Esophagus squamous epithelium (tissue), 5 donors: ENCODE data around the gene LRRC71. TPM values are rescaled to one million over a fixed set of nuclear protein-coding genes. Genes with fewer than 3 reads are reported as not detected.

Source experiments
- DNase-seq: peaks from one replicate; lab custom pipeline; 2025; lab: John Stamatoyannopoulos, UW
- H3K27ac ChIP-seq, 4 donors: fragments of 200-600 bp; sonication (generic); one replicate each; pipeline ENCODE4 v1.5.1; 2016 to 2019; ENCODE audit warnings: mild to moderate bottlenecking in 1 of 4
- H3K27me3 ChIP-seq, 4 donors: fragments of 200-600 bp; sonication (generic); 1 replicate in 3 of 4; 2 replicates in 1 of 4; pipeline versions ENCODE4 v1.5.1 to v1.6.0; 2017 to 2021; ENCODE audit warnings: antibody characterized with exemption in 1 of 4
- H3K36me3 ChIP-seq, 3 donors: fragments of 200-600 bp; sonication (generic); one replicate each; pipeline ENCODE4 v1.5.1; 2016 to 2019
- H3K4me1 ChIP-seq, 3 donors: fragments of 200-600 bp; sonication (generic); one replicate each; pipeline ENCODE4 v1.5.1; 2017 to 2019
- H3K4me3 ChIP-seq, 4 donors: fragments of 200-600 bp; sonication (generic); 1 replicate in 3 of 4; 2 replicates in 1 of 4; pipeline ENCODE4 v1.5.1; 2016 to 2019; ENCODE audit warnings: mild to moderate bottlenecking in 2 of 4, moderate library complexity in 1 of 4
- H3K9me3 ChIP-seq, 3 donors: fragments of 200-600 bp; sonication (generic); one replicate each; pipeline ENCODE4 v1.5.1; 2016 to 2019
- POLR2A ChIP-seq, 4 donors: fragments of 450-650 bp; IDR thresholded peaks; one replicate each; pipeline ENCODE4 v1.6.1; 2017; ENCODE audit warnings: antibody characterized with exemption in 4 of 4, mild to moderate bottlenecking in 4 of 4, moderate library complexity in 3 of 4
- WGBS, 2 donors: methylation state at CpG; one replicate each; pipeline ENCODE4 v1.1.5; 2018; 5-methylcytosine and 5-hydroxymethylcytosine counted together
- intact Hi-C: fragments of 100-400 bp; cut with DNase I; formaldehyde crosslinking; loops from one replicate; pipeline ENCODE4 v1.15.0; 2022
- total RNA-seq, 4 donors: library from RNA; depleted of rRNA; stranded (reverse); fragments of >200 nt; gene quantifications; one replicate each; pipeline ENCODE4 v1.1.0, GENCODE V29; 2016
- TF ChIP-seq, protein P1 (sequence below), 6 experiments: fragments of 450-650 bp in 4 of 6; fragments of 200-600 bp in 2 of 6; sonication (generic) in 2 of 6; IDR thresholded peaks; one replicate each; pipeline ENCODE4 v1.5.1; 2016 to 2019; ENCODE audit warnings: antibody characterized with exemption in 6 of 6, mild to moderate bottlenecking in 4 of 6, moderate library complexity in 4 of 6
- donor health status: DM: yes; HTN: yes; CAD: no.

The LRRC71 gene
- total RNA-seq = not detected

DNA sequence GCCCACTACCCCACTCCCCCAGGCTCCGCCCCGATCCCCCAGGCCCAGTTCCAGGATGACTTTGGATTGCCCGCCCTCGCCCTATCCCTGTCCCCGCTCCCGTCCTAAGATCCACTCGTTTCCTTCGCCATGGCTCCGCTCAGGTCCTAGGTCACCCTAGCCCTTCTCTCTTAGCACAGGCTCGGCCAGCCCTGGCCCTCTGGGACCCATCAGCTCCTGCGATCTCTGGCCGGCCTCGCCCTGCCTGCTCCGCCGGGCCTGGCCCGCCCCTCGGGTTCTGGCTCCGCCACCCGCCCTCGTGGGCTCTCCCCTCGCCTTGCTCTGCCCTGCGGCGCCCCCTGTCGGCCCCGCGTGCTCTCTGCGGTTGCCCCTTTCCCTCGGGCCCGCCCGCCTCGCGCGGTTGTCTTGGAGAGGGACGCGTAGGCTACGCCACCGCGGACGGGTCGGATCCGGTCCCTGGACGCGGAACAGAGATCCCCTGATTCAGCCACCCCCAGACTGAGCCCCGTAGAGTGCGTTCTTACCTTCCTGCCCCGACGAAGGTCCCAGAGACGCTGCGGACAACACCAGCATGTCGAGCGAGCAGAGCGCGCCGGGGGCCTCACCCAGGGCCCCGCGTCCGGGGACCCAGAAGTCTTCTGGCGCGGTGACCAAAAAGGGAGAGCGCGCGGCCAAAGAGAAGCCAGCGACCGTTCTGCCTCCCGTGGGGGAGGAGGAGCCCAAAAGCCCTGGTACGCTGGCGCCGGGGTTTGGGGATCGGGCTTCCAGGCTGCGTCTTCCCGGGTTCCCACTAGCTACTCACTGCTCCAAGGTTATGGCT lies at the start of gene LRRC71:
TSS of gene LRRC71 (plus strand) at position 400 of the 820 bp plus-strand sequence. CDS start at position 572, 172 bp downstream.
- peaks cover 0 to 13% (median 0%) of the 10 kb centered on the region in 3 donors for H3K36me3 ChIP-seq
- no peak for DNase-seq
- peaks cover 9 to 83% (median 19%) of the 10 kb centered on the region in 4 donors for H3K27me3 ChIP-seq
- H3K9me3 ChIP-seq = peaks cover 0 to 3% (median 0%) of the 10 kb centered on the region in 3 donors
- WGBS, 2 donors = 12 to 22% methylated on average over 12 to 30 of the region's 71 CpGs
- H3K27ac ChIP-seq = no peak within 1 kb of the TSS
- no peak for TF ChIP-seq POLR2A (IDR thresholded peaks at IDR 0.05)
- TF ChIP-seq, protein P1, sequence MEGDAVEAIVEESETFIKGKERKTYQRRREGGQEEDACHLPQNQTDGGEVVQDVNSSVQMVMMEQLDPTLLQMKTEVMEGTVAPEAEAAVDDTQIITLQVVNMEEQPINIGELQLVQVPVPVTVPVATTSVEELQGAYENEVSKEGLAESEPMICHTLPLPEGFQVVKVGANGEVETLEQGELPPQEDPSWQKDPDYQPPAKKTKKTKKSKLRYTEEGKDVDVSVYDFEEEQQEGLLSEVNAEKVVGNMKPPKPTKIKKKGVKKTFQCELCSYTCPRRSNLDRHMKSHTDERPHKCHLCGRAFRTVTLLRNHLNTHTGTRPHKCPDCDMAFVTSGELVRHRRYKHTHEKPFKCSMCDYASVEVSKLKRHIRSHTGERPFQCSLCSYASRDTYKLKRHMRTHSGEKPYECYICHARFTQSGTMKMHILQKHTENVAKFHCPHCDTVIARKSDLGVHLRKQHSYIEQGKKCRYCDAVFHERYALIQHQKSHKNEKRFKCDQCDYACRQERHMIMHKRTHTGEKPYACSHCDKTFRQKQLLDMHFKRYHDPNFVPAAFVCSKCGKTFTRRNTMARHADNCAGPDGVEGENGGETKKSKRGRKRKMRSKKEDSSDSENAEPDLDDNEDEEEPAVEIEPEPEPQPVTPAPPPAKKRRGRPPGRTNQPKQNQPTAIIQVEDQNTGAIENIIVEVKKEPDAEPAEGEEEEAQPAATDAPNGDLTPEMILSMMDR (IDR thresholded peaks at IDR 0.05) = peak; percentile 34 to 92 (median 78)
- intact Hi-C loops = no loop called here
- H3K4me1 ChIP-seq = peaks cover 17 to 25% (median 17%) of the 10 kb centered on the region in 3 donors
- peak within 1 kb of the TSS in 3 of 4 donors; percentile 8 to 51 (median 20) for H3K4me3 ChIP-seq

DNA sequence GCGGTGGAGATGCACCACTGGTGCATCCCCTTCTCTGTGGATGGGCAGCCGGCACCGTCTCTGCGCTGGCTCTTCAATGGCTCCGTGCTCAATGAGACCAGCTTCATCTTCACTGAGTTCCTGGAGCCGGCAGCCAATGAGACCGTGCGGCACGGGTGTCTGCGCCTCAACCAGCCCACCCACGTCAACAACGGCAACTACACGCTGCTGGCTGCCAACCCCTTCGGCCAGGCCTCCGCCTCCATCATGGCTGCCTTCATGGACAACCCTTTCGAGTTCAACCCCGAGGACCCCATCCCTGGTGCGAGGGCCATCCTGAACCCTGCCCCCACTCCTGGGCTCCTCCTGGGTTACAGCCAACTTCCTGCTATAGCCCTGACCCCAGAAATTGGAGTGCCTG lies 46.8 kb upstream of the LRRC71 start:
- H3K27me3 ChIP-seq = peaks cover 0 to 49% (median 0%) of the 10 kb centered on the region in 4 donors
- TF ChIP-seq, protein P1 (IDR thresholded peaks at IDR 0.05) = no peak
- no peak for TF ChIP-seq POLR2A (IDR thresholded peaks at IDR 0.05)
- H3K27ac ChIP-seq = no peak overlapping the region
- intact Hi-C loops = no loop called here
- no peaks in the 10 kb centered on the region for H3K4me1 ChIP-seq
- no peak for DNase-seq
- WGBS, 2 donors = 94 to 95% methylated on average over 10 to 13 of the region's 18 CpGs
- H3K9me3 ChIP-seq = no peaks in the 10 kb centered on the region
- no peak overlapping the region for H3K4me3 ChIP-seq
- no peaks in the 10 kb centered on the region for H3K36me3 ChIP-seq

DNA sequence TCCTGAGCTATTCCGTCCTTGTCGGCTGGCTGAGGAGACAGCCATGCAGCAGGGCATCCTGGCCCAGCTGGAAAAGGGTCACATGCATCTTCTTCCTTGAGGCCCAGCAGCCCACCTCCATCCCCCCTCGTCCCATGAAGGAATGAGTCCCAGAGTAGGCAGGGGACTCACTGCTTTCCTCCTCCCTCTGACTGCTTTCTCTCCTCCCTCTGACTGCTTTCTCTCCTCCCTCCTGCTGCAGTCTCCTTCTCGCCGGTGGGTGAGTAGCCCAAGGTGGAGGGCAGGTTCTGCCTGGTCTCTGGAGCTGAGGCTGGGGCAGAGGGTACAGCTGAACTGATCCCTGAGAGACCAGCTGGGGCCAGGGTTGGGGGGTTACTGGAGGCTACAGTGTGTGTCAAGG lies 46.3 kb upstream of the LRRC71 start:
- Histone ChIP-seq H3K4me1 (no peaks in the 10 kb centered on the region), H3K9me3 (no peaks in the 10 kb centered on the region), H3K27ac (no peak overlapping the region), H3K27me3 (peaks cover 0 to 54% (median 0%) of the 10 kb centered on the region in 4 donors), H3K4me3 (no peak overlapping the region), H3K36me3 (no peaks in the 10 kb centered on the region)
- DNase-seq = no peak
- TF ChIP-seq, protein P1 (IDR thresholded peaks at IDR 0.05) = no peak
- TF ChIP-seq POLR2A (IDR thresholded peaks at IDR 0.05) = no peak
- 71 to 83% methylated on average over 1 to 3 of the region's 5 CpGs for WGBS, 2 donors
- intact Hi-C loops = no loop called here

DNA sequence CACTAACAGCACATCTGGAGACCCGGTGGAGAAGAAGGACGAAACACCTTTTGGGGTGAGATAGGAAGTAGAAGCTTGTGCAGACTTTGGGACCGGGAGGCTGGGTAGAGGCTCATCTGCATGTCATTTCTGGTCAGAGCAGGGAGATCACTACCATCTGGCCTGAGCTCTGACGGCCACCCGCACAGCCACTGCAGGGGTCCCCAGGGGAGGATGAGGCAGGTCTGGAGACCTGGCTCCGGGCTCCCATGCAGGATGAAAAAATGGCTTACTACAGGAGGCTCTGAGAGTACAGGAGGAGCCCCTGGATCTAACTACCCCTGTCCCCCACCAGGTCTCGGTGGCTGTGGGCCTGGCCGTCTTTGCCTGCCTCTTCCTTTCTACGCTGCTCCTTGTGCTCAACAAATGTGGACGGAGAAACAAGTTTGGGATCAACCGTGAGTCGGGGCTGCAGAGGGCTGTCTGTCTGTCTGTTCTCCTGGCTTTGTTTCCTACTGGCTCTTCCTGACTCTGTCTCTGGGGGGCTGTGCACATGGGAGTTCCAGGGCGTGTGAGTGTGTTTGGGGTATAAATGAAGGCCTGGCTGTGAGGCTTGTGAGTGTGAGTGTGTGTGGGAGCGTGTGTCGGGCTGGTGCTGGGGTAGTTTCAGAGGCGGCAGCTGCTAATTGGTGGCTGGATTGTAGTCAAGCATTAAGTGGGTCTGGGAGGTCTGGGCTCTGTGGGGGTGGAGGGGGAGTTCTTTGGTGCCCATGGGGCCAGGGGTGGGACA lies 45.7 kb upstream of the LRRC71 start:
- H3K9me3 ChIP-seq = no peaks in the 10 kb centered on the region
- H3K4me1 ChIP-seq = no peaks in the 10 kb centered on the region
- WGBS, 2 donors = 82 to 86% methylated on average over 8 to 16 of the region's 16 CpGs
- no peak overlapping the region for H3K27ac ChIP-seq
- intact Hi-C loops = no loop called here
- peaks cover 0 to 60% (median 0%) of the 10 kb centered on the region in 4 donors for H3K27me3 ChIP-seq
- H3K36me3 ChIP-seq = no peaks in the 10 kb centered on the region
- TF ChIP-seq, protein P1 (IDR thresholded peaks at IDR 0.05) = no peak
- no peak for TF ChIP-seq POLR2A (IDR thresholded peaks at IDR 0.05)
- H3K4me3 ChIP-seq = no peak overlapping the region
- DNase-seq = no peak

DNA sequence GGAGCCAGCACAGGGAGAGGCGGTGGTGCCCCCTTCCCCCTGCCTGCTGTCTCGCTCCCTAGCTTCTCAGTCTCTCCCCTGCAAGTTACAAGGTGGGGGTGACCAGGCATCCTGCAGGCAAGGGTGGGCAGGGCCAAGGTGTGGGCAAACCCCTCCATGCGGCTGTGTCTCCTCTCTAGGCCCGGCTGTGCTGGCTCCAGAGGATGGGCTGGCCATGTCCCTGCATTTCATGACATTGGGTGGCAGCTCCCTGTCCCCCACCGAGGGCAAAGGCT lies 45.2 kb upstream of the LRRC71 start:
- no peak for DNase-seq
- Histone ChIP-seq H3K36me3 (no peaks in the 10 kb centered on the region), H3K27ac (no peak overlapping the region), H3K27me3 (peaks cover 0 to 65% (median 0%) of the 10 kb centered on the region in 4 donors), H3K9me3 (no peaks in the 10 kb centered on the region), H3K4me1 (no peaks in the 10 kb centered on the region), H3K4me3 (no peak overlapping the region)
- intact Hi-C loops = no loop called here
- TF ChIP-seq POLR2A (IDR thresholded peaks at IDR 0.05) = no peak
- TF ChIP-seq, protein P1 (IDR thresholded peaks at IDR 0.05) = no peak
- 72 to 79% methylated on average over 3 to 4 of the region's 5 CpGs for WGBS, 2 donors
